Brain microvascular endothelial cell (primary cell): ENCODE results near the gene PLSCR2.
"Not testable (repeated sequence)": the region's sequence is repeated elsewhere in the genome, so short reads cannot be mapped to it uniquely, and the experiment has no call there.

ENCODE experiments used
- DNase-seq: peaks from one replicate; pipeline ENCODE4 v3.0.0-alpha.2; 2020
- H3K27ac ChIP-seq: fragments of 250-450 bp; sonication (Bioruptor Pico); 2 replicates; pipeline ENCODE4 v1.5.1; 2020; ENCODE audit warnings: mild to moderate bottlenecking, moderate library complexity
- H3K27me3 ChIP-seq: fragments of 250-450 bp; sonication (Bioruptor Pico); replicated peaks from 2 replicates; pipeline ENCODE4 v1.5.1; 2020; ENCODE audit warnings: mild to moderate bottlenecking
- H3K36me3 ChIP-seq: fragments of 250-450 bp; sonication (Bioruptor Pico); replicated peaks from 2 replicates; pipeline ENCODE4 v1.5.1; 2020; ENCODE audit warnings: mild to moderate bottlenecking
- H3K4me3 ChIP-seq: 2 replicates; pipeline ENCODE4 v1.5.1; 2011; ENCODE audit warnings: low read depth, mild to moderate bottlenecking, control low read depth, low read length, moderate library complexity
- in situ Hi-C: cut with HindIII; loops from 2 replicates; pipeline ENCODE4 v1.10.0; 2017; ENCODE audit warnings: low sequenced_read_pairs, low pct_ligation_motif_present
- TF ChIP-seq, protein P1 (sequence below): IDR thresholded peaks from 2 replicates; pipeline ENCODE4 v1.5.1; 2011; ENCODE audit warnings: low read depth, mild to moderate bottlenecking, moderate library complexity, low read length, control low read depth, inconsistent platforms; ENCODE audit errors: missing control alignments

Gene PLSCR2

DNA sequence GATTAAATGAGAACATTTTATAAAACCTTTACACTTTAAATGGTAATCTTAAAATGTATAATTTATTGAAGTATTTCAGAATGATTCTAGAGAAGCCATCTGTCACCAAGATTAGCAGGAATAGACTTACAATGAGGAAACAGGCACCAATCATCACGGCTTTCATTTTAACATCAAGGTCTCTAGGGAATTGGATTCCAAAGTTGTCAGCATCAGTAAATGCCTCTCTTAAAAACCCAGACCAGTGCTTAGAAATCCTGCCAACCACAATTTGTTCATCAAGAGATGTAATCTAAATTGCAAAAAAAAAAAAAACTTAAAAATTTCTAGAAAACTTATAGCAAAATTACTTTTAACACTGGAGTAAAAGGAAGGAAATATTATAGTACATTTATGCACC is 20.3 kb downstream of the PLSCR2 start:
- Histone ChIP-seq H3K27me3 (no peaks in the 10 kb centered on the region), H3K27ac (no peak overlapping the region), H3K4me3 (no peak overlapping the region), H3K36me3 (no peaks in the 10 kb centered on the region)
- TF ChIP-seq, protein P1, sequence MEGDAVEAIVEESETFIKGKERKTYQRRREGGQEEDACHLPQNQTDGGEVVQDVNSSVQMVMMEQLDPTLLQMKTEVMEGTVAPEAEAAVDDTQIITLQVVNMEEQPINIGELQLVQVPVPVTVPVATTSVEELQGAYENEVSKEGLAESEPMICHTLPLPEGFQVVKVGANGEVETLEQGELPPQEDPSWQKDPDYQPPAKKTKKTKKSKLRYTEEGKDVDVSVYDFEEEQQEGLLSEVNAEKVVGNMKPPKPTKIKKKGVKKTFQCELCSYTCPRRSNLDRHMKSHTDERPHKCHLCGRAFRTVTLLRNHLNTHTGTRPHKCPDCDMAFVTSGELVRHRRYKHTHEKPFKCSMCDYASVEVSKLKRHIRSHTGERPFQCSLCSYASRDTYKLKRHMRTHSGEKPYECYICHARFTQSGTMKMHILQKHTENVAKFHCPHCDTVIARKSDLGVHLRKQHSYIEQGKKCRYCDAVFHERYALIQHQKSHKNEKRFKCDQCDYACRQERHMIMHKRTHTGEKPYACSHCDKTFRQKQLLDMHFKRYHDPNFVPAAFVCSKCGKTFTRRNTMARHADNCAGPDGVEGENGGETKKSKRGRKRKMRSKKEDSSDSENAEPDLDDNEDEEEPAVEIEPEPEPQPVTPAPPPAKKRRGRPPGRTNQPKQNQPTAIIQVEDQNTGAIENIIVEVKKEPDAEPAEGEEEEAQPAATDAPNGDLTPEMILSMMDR, result no peak
- in situ Hi-C loops, result no loop called here
- DNase-seq, result no peak

DNA sequence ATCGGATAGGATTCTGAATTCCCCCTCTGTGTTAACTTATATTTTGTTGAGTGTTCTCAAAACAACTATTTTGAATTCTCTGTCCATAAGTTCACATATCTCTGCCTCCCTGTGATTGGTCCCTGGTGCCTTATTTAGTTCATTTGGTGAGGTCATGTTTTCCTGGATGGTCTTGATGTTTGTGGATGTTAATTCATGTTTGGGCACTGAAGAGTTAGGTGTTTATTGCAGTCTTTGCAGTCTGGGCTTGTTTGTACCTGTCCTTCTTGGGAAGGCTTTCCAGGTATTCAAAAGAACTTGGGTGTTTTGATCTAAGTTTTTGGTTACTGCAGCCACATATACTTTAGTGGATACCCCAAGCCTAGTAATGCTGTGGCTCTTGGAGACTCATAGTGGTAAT is 23.3 kb downstream of the PLSCR2 start:
- no peaks in the 10 kb centered on the region for H3K36me3 ChIP-seq
- H3K4me3 ChIP-seq, result no peak overlapping the region
- in situ Hi-C loops, result no loop called here
- TF ChIP-seq, protein P1, result no peak
- H3K27me3 ChIP-seq, result no peaks in the 10 kb centered on the region
- H3K27ac ChIP-seq, result no peak overlapping the region
- DNase-seq, result no peak

DNA sequence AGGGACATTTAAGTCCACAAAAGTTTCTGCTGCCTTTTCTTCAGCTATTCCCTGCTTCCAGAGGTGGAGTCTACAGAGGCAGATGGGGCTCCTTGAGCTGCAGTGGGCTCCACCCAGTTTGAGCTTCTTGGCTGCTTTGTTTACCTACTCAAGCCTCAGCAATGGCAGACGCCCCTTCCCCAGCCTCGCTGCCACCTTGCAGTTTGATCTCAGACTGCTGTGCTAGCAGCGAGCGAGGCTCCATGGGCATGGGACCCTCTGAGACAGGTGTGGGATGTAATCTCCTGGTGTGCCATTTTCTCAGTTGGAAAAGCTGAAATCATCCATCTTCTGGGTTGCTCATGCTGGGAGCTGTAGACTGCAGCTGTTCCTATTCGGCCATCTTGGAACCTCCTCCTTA is 29.1 kb downstream of the PLSCR2 start:
- H3K36me3 ChIP-seq, H3K27me3 ChIP-seq, in situ Hi-C loops, DNase-seq, H3K4me3 ChIP-seq, H3K27ac ChIP-seq: not testable (repeated sequence)

DNA sequence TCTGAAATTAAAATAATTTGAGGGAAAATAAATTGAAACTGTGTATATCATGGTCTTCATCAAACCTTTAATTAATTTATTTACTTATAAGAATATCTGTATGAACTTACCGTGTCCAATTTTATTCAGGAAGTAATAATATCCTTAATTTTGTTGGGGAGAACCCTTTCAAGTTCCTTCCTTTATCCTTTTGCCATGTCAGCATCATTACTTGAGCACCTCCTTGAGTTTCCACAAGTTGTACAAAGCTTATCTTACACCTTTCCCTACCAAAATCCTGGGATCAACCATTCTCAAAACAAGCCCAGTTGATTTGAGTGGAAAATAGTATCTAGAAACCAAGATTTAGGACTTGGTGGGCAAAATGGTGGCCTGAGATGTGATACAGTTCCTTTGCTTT is 37.3 kb downstream of the PLSCR2 start:
- DNase-seq, result no peak
- TF ChIP-seq, protein P1, result no peak
- in situ Hi-C loops, result no loop called here
- Histone ChIP-seq H3K4me3 (no peak overlapping the region), H3K27ac (no peak overlapping the region), H3K36me3 (no peaks in the 10 kb centered on the region), H3K27me3 (no peaks in the 10 kb centered on the region)

DNA sequence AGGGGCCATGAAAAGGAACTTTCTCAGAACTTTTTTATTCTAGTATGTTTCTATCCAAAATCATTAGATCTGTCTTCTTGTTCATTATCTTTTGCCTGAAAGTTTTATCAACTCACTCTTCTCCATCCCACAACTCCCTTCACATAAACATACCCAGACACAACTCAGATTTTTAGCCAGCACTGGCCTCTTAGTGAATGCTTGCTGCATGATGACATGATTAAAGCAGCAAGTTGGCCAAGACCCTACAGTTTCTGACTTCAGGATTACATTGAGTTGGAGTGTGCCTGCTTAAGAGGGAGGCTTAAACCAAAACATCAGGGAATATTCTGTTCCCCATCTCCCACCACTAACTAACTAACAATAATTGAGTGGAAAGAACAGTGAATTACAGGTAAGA is 38.1 kb downstream of the PLSCR2 start:
- TF ChIP-seq, protein P1, result no peak
- Histone ChIP-seq H3K27ac (no peak overlapping the region), H3K4me3 (no peak overlapping the region), H3K27me3 (no peaks in the 10 kb centered on the region), H3K36me3 (no peaks in the 10 kb centered on the region)
- peak; percentile 5 for DNase-seq
- in situ Hi-C loops, result no loop called here

DNA sequence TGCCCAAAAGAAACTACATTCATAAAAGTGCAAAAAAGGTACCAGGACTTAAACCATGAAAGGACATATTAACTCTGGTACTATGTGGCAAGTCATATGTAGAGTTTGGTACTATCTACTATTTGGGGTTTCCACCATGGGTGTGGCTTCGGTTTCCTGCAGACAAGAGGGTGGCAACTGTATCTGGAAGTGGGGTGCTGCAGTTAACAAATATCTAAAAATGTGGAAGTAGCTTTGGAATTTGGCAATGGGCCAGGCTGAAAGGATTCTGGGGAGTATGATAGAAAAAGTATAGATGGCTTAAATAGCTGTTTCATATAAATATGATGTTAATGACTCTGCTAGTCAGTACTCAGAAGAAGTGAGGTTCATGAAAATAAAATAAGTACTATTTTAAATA is 44.0 kb downstream of the PLSCR2 start:
- no peak for DNase-seq
- TF ChIP-seq, protein P1, result no peak

More for the DNA sequence above, 44.0 kb downstream of the PLSCR2 start:
- in situ Hi-C loops, result no loop called here
- Histone ChIP-seq H3K27me3 (no peaks in the 10 kb centered on the region), H3K27ac (no peak overlapping the region), H3K4me3 (no peak overlapping the region), H3K36me3 (no peaks in the 10 kb centered on the region)
